CD4-positive, alpha-beta T cell (primary cell): Measurements from ENCODE around the gene CREBZF. TPM values are rescaled to one million over a fixed set of nuclear protein-coding genes. Genes with fewer than 3 reads are reported as not detected.

Source experiments
- ATAC-seq: fragments of 200-7000 bp; cut with Tn5 transposase; one replicate; pipeline ENCODE4 v1.10.0; 2022; ENCODE audit warnings: mild to moderate bottlenecking; ENCODE audit not compliant: poor library complexity
- CTCF ChIA-PET: fragments of 350-600 bp; sonication (Branson Sonifier 250); formaldehyde crosslinking; loops from one replicate; lab custom pipeline; 2021; ENCODE audit warnings: antibody characterized with exemption, inconsistent platforms; lab: Charles Lee
- POLR2A ChIA-PET: fragments of 350-600 bp; sonication (Branson Sonifier 250); formaldehyde crosslinking; loops from one replicate; lab custom pipeline; 2021; ENCODE audit warnings: antibody characterized with exemption, inconsistent platforms; lab: Charles Lee
- DNase-seq, 14 experiments: peaks; one replicate each; pipeline ENCODE4 v3.0.0-alpha.2; 2013 to 2020; ENCODE audit warnings: mixed read lengths in 2 of 14
- H3K27ac ChIP-seq, 2 donors: one replicate each; pipeline versions ENCODE4 v1.5.1 to v1.7.0; 2013; ENCODE audit warnings: low read length in 2 of 2, low read depth in 1 of 2, mild to moderate bottlenecking in 1 of 2
- H3K27me3 ChIP-seq, 2 experiments: 1 replicate in 1 of 2; 2 replicates in 1 of 2; pipeline versions ENCODE4 v1.6.1 to v1.7.0; 2013; ENCODE audit warnings: low read length in 2 of 2, control low read depth in 1 of 2, mild to moderate bottlenecking in 1 of 2, moderate library complexity in 1 of 2; ENCODE audit not compliant: insufficient read depth in 2 of 2, control insufficient read depth in 1 of 2
- H3K36me3 ChIP-seq: one replicate; pipeline ENCODE4 v1.6.1; 2013; ENCODE audit warnings: low read length, control low read depth; ENCODE audit not compliant: insufficient read depth
- H3K4me1 ChIP-seq: one replicate; pipeline ENCODE4 v1.6.1; 2013; ENCODE audit warnings: low read length, control low read depth; ENCODE audit not compliant: insufficient read depth
- H3K4me3 ChIP-seq: one replicate; pipeline ENCODE4 v1.5.1; 2013; ENCODE audit warnings: mild to moderate bottlenecking, low read length, moderate library complexity
- H3K9me3 ChIP-seq, 2 experiments: 1 replicate in 1 of 2; 2 replicates in 1 of 2; pipeline versions ENCODE4 v1.6.1 to v1.7.0; 2013; ENCODE audit warnings: low read length in 2 of 2, mild to moderate bottlenecking in 2 of 2, control low read depth in 1 of 2, moderate library complexity in 1 of 2; ENCODE audit not compliant: control insufficient read depth in 1 of 2, insufficient read depth in 1 of 2
- H3K27ac Mint-ChIP-seq: one replicate; pipeline ENCODE4 v1.8.0; 2020; ENCODE audit warnings: mixed read lengths
- H3K27me3 Mint-ChIP-seq: one replicate; pipeline ENCODE4 v1.8.0; 2021; ENCODE audit warnings: mixed read lengths
- H3K36me3 Mint-ChIP-seq: one replicate; pipeline ENCODE4 v1.8.0; 2021; ENCODE audit warnings: low read depth, mixed read lengths
- H3K4me1 Mint-ChIP-seq: one replicate; pipeline ENCODE4 v1.8.0; 2021; ENCODE audit warnings: low read depth, mixed read lengths
- H3K4me3 Mint-ChIP-seq: one replicate; pipeline ENCODE4 v1.8.0; 2020; ENCODE audit warnings: mild to moderate bottlenecking, mixed read lengths
- H3K9me3 Mint-ChIP-seq: one replicate; pipeline ENCODE4 v1.8.0; 2020; ENCODE audit warnings: mixed read lengths
- CTCF ChIP-seq: fragments of 200-600 bp; IDR thresholded peaks from one replicate; pipeline ENCODE4 v1.8.0; 2022; ENCODE audit warnings: antibody characterized with exemption, mild to moderate bottlenecking
- intact Hi-C, 2 experiments: fragments of 100-400 bp; cut with DNase I in 1 of 2; cut with micrococcal nuclease in 1 of 2; formaldehyde crosslinking; loops; one replicate each; pipeline versions ENCODE4 v1.15.1 to v1.9.0; 2023 to 2025; cut with DNase I, micrococcal nuclease
- total RNA-seq, 174 experiments: library from RNA in 2 of 174; stranded (reverse) in 2 of 174; gene quantifications; one replicate each; pipeline ENCODE4 v1.2.3 and lab custom pipeline; 2021 to 2026

CREBZF gene
- total RNA-seq, 2 experiments from 2014 or later: 54.8 to 55.9 TPM

- Mint-ChIP-seq H3K4me3 (peak overlapping the region; percentile 42), H3K9me3 (no peaks in the 10 kb centered on the region), H3K27ac (no peak overlapping the region), H3K4me1 (peaks cover 26% of the 10 kb centered on the region), H3K27me3 (no peaks in the 10 kb centered on the region), H3K36me3 (peaks cover 20% of the 10 kb centered on the region)
- Histone ChIP-seq H3K27me3 (no peaks in the 10 kb centered on the region), H3K36me3 (no peaks in the 10 kb centered on the region), H3K4me3 (no peak overlapping the region), H3K9me3 (no peaks in the 10 kb centered on the region), H3K27ac (no peak overlapping the region), H3K4me1 (peaks cover 10% of the 10 kb centered on the region)
- CTCF ChIA-PET: interaction anchor here (1.2 to 1.8 kb wide), 2 partner anchors 11 to 187 kb away, joined by 5 read pairs; partner anchors contain the start of gene CCDC83
- intact Hi-C loops: loop anchor here (5.0 to 10.0 kb wide), 5 partner anchors 84 to 637 kb away; partner anchors contain the start of genes EED (in 1 of the 2), HIKESHI (in 1 of the 2) and PICALM (in 1 of the 2)
- no peak for TF ChIP-seq CTCF
- no peak for ATAC-seq
- POLR2A ChIA-PET: interaction anchor here (1.0 kb wide), 1 partner anchor 21 kb away, joined by 5 read pairs; the partner anchor contains the start of gene TMEM126A
- no peak for DNase-seq
Observed at GRCh38 chr11:85668157-85668556, 3.2 kb upstream of the CREBZF start.

- Mint-ChIP-seq H3K9me3 (no peaks in the 10 kb centered on the region), H3K36me3 (peaks cover 30% of the 10 kb centered on the region), H3K4me3 (no peak overlapping the region), H3K4me1 (peaks cover 39% of the 10 kb centered on the region), H3K27ac (peak overlapping the region; percentile 100), H3K27me3 (no peaks in the 10 kb centered on the region)
- Histone ChIP-seq H3K9me3 (no peaks in the 10 kb centered on the region), H3K36me3 (no peaks in the 10 kb centered on the region), H3K4me1 (peaks cover 14% of the 10 kb centered on the region), H3K27ac (no peak overlapping the region), H3K27me3 (no peaks in the 10 kb centered on the region), H3K4me3 (no peak overlapping the region)
- intact Hi-C loops: loop anchor here (5.0 to 10.0 kb wide), 5 partner anchors 86 to 638 kb away; partner anchors contain the start of genes EED (in 1 of the 2), HIKESHI (in 1 of the 2) and PICALM (in 1 of the 2)
- TF ChIP-seq CTCF: no peak
- POLR2A ChIA-PET: no interaction called here
- ATAC-seq (no peak), DNase-seq (no peak)
- CTCF ChIA-PET: no interaction called here
Observed at GRCh38 chr11:85666687-85667086, 1.8 kb upstream of the CREBZF start.

GRCh38 chr11:85665733-85666132, 804 bp upstream of the CREBZF start:
- intact Hi-C loops: loop anchor here (2.0 to 10.0 kb wide), 6 partner anchors 87 to 639 kb away; partner anchors contain the start of genes EED (in 2 of the 2), HIKESHI (in 1 of the 2) and PICALM (in 1 of the 2)
- Mint-ChIP-seq H3K4me1 (peaks cover 49% of the 10 kb centered on the region), H3K4me3 (peak overlapping the region; percentile 100), H3K27ac (peak overlapping the region; percentile 100), H3K9me3 (no peaks in the 10 kb centered on the region), H3K36me3 (peaks cover 39% of the 10 kb centered on the region), H3K27me3 (no peaks in the 10 kb centered on the region)
- H3K4me1 ChIP-seq: peaks cover 14% of the 10 kb centered on the region
- no peaks in the 10 kb centered on the region for H3K27me3 ChIP-seq
- peaks cover 8% of the 10 kb centered on the region for H3K36me3 ChIP-seq
- DNase-seq (peak in 1 of 14 experiments; percentile 11), ATAC-seq (no peak)
- ChIA-PET CTCF (interaction anchor here (2.9 kb wide), 1 partner anchor 189 kb away, joined by 13 read pairs; the partner anchor contains the start of gene CCDC83), POLR2A (interaction anchor here (0.9 to 9.3 kb wide), 2 partner anchors 15 to 85 kb away, joined by 4 to 136 read pairs; partner anchors contain the start of gene TMEM126A)
- no peak for TF ChIP-seq CTCF
- no peaks in the 10 kb centered on the region for H3K9me3 ChIP-seq
- H3K27ac ChIP-seq: peak overlapping the region; percentile 97 to 99
- H3K4me3 ChIP-seq: no peak overlapping the region
